A172 (cell line): ENCODE data around the gene KCNQ2. TPM values are rescaled to one million over a fixed set of nuclear protein-coding genes. Genes with fewer than 3 reads are reported as not detected.

Source experiments
- DNase-seq: peaks from one replicate; pipeline ENCODE4 v3.0.0-alpha.2; 2015; ENCODE audit warnings: low spot score
- total RNA-seq: library from RNA; depleted of rRNA; stranded (reverse); fragments of >200 nt; shearing (Covaris generic); gene quantifications from 2 replicates; pipeline ENCODE4 v1.2.3, GENCODE V29; 2014

The KCNQ2 gene
- total RNA-seq, 1 experiment from 2014 or later, result 0.36 TPM

DNA sequence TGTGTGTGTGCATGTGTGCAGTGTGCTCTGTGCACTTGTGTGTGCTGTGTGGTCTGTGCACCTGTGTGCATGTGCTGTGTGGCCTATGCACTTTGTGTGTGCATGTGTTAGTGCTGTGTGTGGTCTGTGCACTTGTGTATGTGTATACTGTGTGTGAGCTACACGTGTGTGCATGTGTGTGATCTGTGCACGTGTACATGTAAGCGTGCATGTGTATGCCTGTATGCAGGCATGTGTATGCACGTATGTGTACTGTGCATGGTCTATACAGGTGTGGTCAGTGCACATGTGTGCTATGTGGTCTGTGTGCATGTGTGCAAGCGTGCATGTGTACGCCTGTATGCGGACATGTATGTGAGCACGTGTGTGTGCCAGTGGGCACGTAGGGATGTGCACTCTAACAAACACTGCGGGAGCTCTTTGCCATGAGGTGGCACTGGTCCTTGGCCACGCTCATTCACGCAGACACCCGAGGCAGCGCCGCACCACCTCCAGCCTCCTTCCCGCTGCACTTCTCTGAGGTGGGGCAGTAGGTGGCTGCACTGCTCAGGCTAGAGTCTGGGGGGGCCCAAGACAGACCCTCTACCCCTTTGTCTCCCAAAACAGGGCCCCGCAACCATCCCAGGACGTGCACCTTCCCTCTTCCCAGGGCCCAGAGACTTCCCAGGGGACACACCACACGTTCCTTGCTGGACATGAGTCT is 68.9 kb downstream of the KCNQ2 start:
- DNase-seq, result no peak

DNA sequence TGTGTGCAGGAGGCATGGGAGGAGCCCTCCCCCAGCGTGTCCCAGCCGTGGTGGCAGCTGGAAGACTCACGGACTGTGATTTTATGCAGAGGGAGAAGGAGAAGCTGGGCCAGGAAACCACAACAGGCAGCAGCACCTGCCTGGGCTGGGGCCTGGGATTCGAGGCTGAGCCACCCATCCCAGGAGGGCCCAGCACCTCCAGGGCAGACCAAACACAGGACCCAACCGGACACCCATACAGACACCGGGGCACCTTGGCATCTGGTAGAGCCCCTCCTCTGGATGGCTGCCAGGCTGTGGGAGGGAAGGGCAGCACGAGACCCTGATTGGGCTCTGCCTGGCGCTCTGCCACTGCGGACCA is 69.6 kb downstream of the KCNQ2 start:
- DNase-seq, result no peak

DNA sequence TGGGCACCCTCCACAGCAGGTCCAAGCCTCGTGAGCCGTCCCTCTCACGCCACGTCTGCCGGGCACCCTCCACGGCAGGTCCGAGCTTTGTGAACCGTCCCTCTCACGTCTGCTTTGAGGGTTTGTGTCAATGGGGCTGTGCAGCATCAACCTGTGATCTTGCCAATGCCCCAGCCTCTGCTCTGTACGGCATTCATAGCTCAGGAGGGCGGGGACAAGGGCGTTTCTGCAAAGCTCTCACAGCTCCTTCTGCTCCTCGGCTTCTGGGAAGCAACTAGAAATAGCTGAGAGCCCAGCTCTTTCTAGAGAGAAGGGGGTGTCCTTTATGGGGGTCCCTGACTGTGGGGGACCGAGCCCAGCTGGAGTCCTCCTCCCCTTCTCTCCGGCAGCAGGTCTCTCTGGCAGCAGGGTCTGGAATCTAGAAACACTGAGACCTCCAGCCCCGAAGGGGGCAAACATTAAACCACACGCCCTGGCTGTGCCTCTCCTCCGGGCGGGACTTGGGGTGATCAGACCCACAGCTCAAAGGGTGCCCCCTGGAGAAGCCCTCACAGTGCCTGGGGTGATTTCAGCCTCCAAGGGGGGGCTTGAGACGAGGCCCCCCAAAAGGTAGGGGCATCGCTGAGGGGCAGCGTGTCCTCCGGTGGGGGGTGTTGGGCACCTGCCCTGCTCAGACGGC is 70.1 kb downstream of the KCNQ2 start:
- DNase-seq, result no peak

DNA sequence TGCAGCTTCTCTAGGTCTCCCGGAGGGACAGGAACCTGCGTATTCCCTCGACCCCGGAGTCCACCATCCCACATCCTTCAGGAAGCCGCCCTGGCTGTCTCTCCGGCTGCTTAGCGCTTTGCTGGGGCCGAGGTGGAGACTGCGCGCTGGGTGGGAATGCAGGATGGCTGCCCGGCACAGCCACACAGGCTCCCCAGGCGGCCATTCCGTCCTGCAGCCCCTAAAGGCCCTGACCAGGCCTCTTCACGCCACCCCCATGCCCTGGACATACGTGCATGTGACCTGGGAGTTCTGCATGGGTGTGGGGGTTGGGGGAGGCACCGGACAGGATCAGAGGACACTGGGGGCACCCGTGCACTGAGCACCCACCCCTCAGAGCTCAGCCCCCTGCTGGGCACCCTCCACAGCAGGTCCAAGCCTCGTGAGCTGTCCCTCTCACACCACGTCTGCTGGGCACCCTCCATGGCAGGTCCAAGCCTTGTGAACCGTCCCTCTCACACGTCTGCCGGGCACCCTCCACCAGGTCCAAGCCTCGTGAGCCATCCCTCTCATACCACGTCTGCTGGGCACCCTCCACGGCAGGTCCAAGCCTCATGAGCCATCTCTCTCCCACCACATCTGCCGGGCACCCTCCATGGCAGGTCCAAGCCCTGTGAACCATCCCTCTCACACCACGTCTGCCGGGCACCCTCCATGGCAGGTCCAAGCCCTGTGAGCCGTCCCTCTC is 70.9 kb downstream of the KCNQ2 start:
- no peak for DNase-seq

DNA sequence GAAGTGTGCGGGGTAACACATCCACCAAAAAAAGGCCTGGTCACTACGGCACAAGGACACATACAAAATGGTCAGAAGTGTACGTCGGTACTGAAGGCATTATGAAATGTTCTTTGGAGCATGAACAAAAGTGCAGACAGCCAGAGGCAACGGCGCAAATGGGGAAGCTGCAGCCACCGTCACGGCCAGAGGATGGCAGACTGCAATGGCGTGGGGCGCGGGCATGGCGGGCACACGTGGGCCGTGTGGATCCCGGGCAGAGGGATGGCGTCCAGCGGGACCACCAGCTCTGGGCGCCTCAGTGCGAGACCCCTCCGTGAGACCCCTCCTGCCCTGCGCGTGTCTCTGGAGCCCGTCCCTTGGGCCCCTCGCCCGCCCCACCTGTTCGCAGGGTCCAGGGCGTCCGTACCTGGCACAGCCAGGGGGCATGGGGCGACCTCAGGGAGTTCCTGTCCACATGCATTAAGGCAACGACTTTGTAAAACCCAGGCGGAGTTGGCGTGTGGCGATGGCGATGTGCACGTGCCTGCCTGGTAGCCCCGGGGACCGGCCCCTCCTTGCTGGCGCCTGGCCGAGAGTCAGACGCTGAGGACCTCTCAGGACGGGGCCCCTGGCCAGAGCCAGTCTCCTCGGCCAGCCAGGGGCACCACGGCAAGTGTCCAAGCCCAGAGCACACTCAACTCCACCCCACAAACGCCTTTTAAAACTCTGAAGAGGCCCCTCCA is 71.8 kb downstream of the KCNQ2 start:
- no peak for DNase-seq

DNA sequence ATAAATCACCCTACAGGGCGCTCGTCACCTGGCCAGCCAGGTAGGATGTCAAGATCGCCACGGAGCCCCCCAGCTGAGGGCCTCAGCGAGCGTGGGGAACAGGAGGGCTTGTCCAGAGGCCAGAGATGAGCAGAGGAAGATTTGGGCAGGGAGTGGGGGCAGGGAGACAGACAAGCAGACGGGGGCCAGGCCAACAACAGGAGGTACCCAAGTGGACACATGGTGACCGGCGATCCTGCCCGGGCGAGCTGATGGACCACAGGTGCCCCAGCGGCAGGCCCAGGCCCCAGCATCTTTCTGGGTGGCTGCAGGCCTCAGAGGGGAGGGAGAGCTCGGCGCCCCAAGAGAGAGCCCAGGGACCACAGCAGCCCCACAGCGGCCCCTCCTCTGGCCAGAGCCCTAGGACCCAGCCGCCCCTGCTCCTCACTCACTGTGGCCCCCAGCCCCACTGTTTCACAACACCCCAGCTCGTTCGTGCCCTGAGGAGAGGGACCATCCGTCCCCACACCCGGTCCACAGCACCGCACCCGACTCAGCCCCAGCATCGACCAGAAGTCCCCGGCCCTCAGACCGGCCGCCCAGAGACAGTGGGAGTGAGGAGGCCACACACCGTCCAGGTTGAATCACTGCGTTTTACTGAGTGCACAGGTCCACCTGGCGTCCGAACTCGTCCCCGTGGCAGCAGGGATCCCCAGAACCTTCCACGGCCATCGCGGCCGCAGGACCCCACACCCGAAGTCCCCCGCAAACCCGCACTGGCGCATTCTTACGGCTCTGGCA is 72.7 kb downstream of the KCNQ2 start:
- DNase-seq, result no peak

DNA sequence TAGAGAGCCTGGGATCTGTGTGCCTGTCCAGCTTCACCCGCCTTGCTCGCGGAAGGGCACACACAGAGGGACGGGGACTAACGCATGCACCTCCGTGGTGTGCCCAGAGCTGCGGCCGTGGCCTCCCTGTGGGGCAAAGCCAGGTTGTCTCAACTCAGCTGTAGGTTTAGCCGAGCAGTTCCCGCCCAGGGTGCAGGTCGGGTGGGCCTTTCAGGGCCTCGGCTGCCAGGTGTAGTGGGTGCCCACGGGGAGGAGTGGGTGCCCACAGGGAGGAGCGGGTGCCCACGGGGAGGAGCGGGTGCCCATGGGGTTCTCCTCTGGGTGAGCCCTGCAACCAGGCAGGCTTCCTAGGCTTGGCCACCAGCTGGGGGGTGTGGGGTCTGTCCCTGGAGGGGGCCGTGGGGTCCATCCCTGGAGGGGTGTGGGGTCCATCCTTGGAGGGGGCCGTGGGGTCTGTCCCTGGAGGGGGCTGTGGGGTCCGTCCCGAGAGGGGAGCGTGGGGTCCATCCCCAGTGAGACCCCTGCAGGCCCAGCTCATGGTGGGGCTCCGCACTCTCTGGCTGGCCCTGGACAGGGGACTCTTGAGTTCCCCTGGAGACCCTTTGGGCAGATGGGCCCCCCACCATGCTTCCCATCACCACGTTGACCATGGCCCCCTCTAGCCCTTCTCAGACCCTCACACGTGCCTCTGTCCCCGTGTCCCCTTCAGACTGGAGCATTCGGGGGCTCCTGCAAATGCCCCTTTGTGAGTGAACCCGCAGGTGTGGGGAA is 73.5 kb downstream of the KCNQ2 start:
- DNase-seq, result no peak

DNA sequence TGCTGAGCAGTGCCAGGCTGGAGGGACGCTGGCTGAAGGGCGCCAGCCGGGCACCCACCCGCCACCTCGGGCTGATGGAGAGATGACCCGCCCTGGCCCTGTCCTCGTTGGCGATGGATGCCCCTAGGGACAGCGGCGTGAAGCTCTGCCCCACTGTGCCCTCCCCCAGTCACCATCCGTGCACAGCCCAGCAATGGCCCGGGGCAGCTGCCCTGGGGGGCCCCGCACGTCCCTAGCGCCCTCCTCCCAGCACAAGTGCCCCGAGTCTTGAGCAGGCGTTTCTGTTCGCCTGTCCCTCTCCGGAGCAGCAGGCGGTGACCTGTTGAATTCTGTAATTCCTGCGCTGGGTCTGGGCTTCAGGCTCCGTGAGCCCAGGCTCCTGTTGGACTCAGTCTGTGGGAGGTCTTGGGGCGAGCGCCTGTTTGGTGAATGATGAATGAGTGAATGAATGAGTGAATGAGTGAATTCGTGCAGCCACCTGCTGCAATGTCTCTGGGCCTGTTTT is 74.5 kb downstream of the KCNQ2 start:
- no peak for DNase-seq

DNA sequence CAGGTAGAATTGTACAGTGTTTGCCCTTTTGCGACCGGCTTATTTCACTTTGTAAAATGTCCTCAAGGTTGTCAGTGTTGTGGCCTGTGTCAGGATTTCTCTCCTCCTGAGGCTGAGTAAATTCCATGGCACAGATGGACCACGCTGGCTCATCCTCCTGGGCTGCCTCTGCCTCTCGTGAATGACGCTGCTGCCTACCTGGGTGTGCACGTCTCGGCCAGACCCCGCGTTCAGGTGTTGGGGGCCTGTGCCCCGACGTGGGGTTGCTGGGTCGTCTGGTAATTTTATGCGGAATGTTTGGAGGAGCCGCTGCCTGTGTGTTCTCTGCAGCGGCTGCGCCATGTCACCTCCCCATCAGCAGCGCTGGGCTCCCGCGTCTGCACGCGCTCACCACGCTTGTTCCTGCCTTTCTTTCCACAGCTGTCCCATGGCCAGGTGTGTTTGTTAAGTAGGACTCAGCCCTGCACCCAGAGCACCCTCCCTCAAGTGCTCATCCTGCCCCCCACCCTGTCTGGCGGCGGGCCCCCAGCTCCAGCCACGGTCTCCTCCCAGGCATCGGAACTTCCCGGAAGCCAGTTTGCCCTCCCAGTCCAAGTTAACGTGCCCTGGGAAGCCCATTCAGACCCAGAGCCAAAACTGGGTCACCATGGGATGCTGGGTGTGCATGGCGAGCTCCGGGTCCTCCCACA is 75.2 kb downstream of the KCNQ2 start:
- no peak for DNase-seq

DNA sequence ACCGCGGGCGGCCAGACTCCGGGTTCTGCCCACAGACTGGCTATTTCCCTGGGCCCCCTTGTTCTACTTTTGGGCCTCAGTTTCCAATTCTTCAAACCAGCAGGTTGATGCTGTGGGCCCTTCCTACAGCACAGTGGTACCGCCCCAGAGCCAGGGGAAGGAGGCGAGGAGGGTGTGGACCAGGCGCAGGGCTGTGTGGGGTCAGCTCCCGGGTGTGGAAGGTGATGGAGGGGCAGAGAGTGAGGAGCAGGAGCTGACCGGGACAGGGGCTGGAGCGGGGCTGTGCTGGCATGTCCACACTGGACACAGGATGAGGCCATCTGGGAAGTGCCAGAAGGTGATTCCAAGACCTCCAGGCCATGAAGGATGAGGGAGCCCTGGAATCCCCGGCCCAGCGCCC is 76.2 kb downstream of the KCNQ2 start:
- no peak for DNase-seq

DNA sequence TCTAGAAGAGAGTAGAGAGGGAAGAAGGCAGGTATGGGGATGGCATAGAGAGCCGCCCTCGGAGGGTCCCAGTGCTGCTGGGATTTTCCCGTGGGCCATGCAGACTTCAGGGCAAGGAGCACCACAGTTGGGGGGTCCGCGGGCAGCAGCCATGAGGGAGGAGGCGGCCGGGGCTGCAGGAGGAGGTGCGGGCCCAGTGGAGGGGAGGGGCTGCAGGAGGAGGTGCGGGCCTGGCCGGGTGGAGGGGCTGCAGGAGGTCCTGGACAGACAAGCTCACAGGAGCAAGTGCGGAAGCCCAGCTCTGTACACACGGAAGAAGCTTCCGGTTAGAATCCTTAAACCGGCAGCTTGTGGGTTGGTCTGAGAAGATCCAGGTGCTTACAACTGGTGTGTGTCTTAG is 76.7 kb downstream of the KCNQ2 start:
- no peak for DNase-seq

DNA sequence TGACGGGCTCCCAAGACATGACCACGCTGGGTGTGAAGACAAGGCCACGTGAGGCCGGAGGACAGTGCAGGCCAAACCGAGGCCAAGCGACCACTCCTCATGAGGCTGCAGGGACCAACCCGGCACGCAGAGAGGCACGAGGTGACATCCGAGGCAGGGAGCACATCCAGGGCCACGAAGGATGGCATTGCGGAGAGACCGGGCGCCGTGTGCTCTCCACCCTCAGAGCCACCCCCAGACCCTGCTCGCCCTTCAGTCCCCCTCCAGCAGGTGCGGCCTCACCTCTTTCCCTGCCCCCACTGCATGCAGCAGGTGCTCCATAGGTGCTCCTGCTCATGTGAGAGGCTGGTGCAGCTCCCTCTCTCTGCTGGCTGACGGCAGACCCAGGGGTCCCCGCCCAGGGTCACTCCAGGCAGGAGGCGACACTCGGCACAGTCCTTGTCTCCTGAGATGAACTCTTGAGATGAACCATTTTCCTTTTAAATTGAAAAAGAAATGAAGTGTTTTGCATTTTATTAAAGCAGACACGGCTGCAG is 77.5 kb downstream of the KCNQ2 start:
- DNase-seq, result no peak

DNA sequence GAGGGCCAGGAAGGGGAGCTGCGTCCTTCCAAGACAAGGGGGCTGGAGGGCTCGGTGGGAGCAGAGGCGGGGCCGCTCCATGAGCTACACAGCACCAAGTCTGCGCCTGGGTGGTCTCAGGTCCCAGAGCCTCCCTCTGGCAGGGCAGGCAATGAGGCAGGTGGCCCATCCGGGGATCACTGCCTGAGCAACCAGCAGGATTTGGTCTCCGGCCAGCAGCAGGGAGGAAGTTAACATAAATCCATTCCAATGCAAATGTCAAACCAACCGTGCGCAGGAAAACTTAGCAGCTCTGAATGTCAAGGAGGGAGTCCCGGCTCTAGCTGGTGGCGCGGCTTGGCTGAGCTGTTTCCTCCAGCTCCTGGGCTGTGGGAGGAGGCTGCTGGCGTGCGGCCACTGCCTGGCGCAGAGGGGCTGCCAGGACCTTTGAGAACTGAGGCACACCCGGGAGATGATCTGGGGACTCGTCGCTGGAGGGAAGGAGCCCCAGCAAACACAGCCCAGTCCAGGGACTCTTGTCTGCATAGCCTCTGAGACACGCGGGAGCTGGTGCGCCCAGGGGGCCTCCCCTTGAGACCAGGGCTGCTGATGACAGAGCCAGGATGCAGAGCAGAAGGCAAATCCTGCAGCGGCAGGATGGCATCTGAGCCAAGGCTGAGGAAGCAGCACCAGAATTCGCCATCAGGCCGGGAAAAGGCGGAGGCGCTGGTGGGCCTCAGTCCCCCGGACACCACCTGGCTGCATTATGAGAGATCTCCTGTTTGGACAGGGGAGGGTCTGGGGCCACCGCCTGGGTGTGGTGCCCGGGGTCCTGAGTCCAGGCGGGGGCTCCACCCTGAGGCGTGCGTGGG is 78.2 kb downstream of the KCNQ2 start:
- peak; percentile 23 for DNase-seq

DNA sequence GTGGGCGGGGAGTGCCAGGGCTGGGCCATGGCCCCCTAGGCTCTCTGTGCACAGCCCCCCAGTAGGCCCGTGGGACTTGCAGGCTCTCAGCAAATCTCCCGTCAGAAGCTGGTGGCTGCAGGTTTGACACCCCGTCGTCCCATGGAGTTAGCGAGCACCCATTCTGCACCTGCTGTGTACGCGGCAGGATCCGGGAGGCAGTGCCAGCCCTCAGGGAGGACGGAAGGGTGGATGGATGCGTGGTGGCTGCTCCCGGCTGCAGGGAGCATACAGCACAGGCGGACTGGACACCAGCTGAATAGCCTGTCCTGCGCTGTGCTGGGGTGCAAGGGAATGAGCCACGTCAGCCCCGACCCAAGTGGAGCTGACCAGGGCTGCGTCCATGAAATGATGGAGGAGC is 78.9 kb downstream of the KCNQ2 start:
- DNase-seq, result no peak

DNA sequence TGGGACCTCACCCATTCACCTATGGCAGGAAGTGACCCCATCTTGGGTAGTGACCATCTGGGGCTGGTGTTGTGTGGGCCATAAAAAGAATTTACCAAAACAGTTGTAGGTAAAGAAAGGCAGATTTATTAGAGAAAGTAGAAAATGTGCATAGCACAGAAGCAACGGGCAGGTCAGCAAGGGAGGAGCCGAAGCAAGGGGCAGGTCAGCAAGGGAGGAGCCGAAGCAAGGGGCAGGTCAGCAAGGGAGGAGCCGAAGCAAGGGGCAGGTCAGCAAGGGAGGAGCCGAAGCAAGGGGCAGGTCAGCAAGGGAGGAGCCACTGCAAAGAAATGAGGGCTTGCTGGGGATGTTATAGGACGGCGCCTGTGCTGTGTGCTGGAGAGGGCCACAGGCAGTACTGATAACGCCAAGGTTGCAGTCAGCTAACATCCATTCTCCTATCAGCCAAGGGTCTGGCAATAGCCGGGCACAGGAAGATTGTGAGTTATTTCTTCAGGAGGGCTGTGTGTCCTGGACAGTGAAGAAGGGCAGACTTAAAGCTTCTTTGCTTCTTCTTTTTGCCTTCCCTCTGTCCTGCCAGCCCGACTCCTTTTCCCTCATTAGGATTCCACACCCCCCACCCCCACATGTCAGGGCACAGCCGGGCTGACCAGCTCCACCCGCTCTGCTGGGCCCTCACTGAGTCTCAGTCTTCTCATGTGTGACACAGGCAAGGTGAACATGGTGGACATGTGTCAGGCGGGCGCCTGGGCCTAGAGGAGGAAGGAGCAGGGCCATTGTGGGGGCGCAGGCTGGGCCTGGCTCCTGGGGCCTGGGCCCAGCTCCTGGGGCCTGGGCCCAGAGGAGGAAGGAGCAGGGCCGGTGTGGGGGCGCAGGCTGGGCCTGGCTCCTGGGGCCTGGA is 79.7 kb downstream of the KCNQ2 start:
- DNase-seq, result no peak

DNA sequence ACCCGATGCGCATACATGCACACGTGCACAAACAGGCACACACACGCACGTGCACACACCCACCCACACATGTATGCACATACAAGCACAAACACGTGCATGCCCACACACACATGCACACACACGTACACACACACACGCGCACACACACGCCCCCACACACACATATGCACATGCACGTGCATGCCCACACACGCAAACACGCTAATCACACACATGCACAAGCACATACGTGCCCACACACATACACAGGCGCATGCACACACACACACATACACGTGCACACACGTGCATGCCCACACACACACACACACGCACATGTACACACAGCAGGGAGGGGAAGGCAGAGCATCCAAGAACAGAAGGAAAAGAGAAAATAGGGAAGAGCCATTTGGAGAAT is 84.5 kb downstream of the KCNQ2 start:
- DNase-seq, result no peak

DNA sequence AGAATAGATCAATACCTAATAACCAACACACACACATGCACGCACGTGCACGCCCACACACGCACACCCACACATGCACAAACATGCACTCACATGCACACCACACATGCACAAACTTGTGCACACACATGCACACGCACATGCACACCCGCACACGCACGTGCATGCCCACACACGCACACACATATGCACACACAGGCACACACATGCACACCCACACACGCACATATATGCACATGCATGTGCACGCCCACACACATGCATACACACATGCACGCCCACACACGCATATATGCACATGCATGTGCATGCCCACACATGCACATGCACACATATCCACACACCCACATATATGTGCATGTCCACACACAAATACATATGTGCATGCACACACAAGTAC is 85.1 kb downstream of the KCNQ2 start:
- no peak for DNase-seq

DNA sequence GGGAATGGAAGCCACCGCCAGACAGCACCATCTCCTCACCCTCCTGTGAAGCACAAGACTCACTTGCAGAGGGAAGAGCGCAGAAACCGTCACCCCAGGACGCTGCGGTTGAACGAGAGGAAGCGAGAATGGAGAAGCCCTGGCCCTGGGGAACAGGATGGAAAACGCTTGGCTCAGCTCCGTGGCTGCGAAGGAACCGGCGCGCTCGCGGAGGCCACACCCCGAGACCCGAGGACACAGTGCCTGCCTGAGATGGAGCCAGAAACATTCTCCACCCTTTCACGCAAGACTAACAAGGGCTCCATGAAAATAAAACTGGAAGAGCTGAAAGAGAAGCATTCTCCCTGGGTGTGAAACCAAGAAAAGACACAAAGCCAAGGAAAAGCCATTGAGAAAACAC is 86.0 kb downstream of the KCNQ2 start:
- DNase-seq, result no peak
